HUES6 (cell line): Measurements from ENCODE around the gene MYMK.

Experiments used
- H3K27ac ChIP-seq: 2 replicates; pipeline ENCODE4 v1.7.0; 2013; ENCODE audit warnings: low read depth, mild to moderate bottlenecking, low read length, inconsistent platforms
- H3K27me3 ChIP-seq: 2 replicates; pipeline ENCODE4 v1.6.1; 2013; ENCODE audit warnings: low read length; ENCODE audit not compliant: control insufficient read depth, insufficient read depth
- H3K36me3 ChIP-seq: 2 replicates; pipeline ENCODE4 v1.6.1; 2013; ENCODE audit warnings: low read length; ENCODE audit not compliant: control insufficient read depth, insufficient read depth
- H3K4me1 ChIP-seq: 2 replicates; pipeline ENCODE4 v1.6.1; 2013; ENCODE audit warnings: low read length; ENCODE audit not compliant: control insufficient read depth, insufficient read depth
- H3K4me3 ChIP-seq: 2 replicates; pipeline ENCODE4 v1.5.1; 2013; ENCODE audit warnings: low read depth, low read length
- H3K9ac ChIP-seq: one replicate; pipeline ENCODE4 v1.6.1; 2013; ENCODE audit warnings: mild to moderate bottlenecking, low read length
- H3K9me3 ChIP-seq: 2 replicates; pipeline ENCODE4 v1.6.1; 2013; ENCODE audit warnings: low read depth, low read length; ENCODE audit not compliant: control insufficient read depth, insufficient read depth

MYMK gene

GRCh38 chr9:133494636-133495326 lies 30.0 kb downstream of the MYMK start:
- H3K9me3 ChIP-seq: no peaks in the 10 kb centered on the region
- H3K27me3 ChIP-seq: no peaks in the 10 kb centered on the region
- no peaks in the 10 kb centered on the region for H3K4me1 ChIP-seq
- H3K4me3 ChIP-seq: no peak overlapping the region
- H3K36me3 ChIP-seq: no peaks in the 10 kb centered on the region
- H3K9ac ChIP-seq: no peak overlapping the region
- H3K27ac ChIP-seq: no peak overlapping the region

- H3K9me3 ChIP-seq: no peaks in the 10 kb centered on the region
- no peaks in the 10 kb centered on the region for H3K27me3 ChIP-seq
- H3K36me3 ChIP-seq: no peaks in the 10 kb centered on the region
- no peak overlapping the region for H3K27ac ChIP-seq
- H3K9ac ChIP-seq: no peak overlapping the region
- no peaks in the 10 kb centered on the region for H3K4me1 ChIP-seq
- no peak overlapping the region for H3K4me3 ChIP-seq
These were observed 30.8 kb downstream of the MYMK start for GRCh38 chr9:133493845-133494540.

- no peak overlapping the region for H3K4me3 ChIP-seq
- H3K36me3 ChIP-seq: no peaks in the 10 kb centered on the region
- H3K4me1 ChIP-seq: no peaks in the 10 kb centered on the region
- no peaks in the 10 kb centered on the region for H3K9me3 ChIP-seq
- no peak overlapping the region for H3K27ac ChIP-seq
- no peak overlapping the region for H3K9ac ChIP-seq
- H3K27me3 ChIP-seq: no peaks in the 10 kb centered on the region
These were observed 31.3 kb downstream of the MYMK start for GRCh38 chr9:133493428-133493827.

GRCh38 chr9:133492061-133493021 lies 32.4 kb downstream of the MYMK start:
- H3K4me1 ChIP-seq: no peaks in the 10 kb centered on the region
- H3K27ac ChIP-seq: no peak overlapping the region
- H3K9me3 ChIP-seq: no peaks in the 10 kb centered on the region
- no peaks in the 10 kb centered on the region for H3K36me3 ChIP-seq
- no peak overlapping the region for H3K4me3 ChIP-seq
- no peaks in the 10 kb centered on the region for H3K27me3 ChIP-seq
- no peak overlapping the region for H3K9ac ChIP-seq

GRCh38 chr9:133491656-133491925 lies 33.2 kb downstream of the MYMK start:
- Histone ChIP-seq H3K27ac (no peak overlapping the region), H3K36me3 (no peaks in the 10 kb centered on the region), H3K9ac (no peak overlapping the region), H3K27me3 (no peaks in the 10 kb centered on the region), H3K4me1 (no peaks in the 10 kb centered on the region), H3K9me3 (no peaks in the 10 kb centered on the region), H3K4me3 (no peak overlapping the region)

GRCh38 chr9:133490865-133491655 lies 33.7 kb downstream of the MYMK start:
- H3K27ac ChIP-seq: no peak overlapping the region
- no peaks in the 10 kb centered on the region for H3K36me3 ChIP-seq
- H3K9ac ChIP-seq: no peak overlapping the region
- peaks cover 1% of the 10 kb centered on the region; the same call in 1 of the 2 replicates for H3K4me1 ChIP-seq
- H3K4me3 ChIP-seq: no peak overlapping the region
- no peaks in the 10 kb centered on the region for H3K9me3 ChIP-seq
- no peaks in the 10 kb centered on the region for H3K27me3 ChIP-seq

- H3K36me3 ChIP-seq: no peaks in the 10 kb centered on the region
- H3K4me1 ChIP-seq: peaks cover 2% of the 10 kb centered on the region; the same call in 1 of the 2 replicates
- no peak overlapping the region for H3K4me3 ChIP-seq
- no peaks in the 10 kb centered on the region for H3K9me3 ChIP-seq
- H3K27me3 ChIP-seq: no peaks in the 10 kb centered on the region
- H3K27ac ChIP-seq: no peak overlapping the region
- H3K9ac ChIP-seq: no peak overlapping the region
These were observed 34.5 kb downstream of the MYMK start for GRCh38 chr9:133490201-133490681.

- Histone ChIP-seq H3K27ac (no peak overlapping the region), H3K9ac (no peak overlapping the region), H3K4me3 (no peak overlapping the region), H3K9me3 (no peaks in the 10 kb centered on the region), H3K4me1 (peaks cover 5% of the 10 kb centered on the region), H3K27me3 (no peaks in the 10 kb centered on the region), H3K36me3 (no peaks in the 10 kb centered on the region)
These were observed 35.2 kb downstream of the MYMK start for GRCh38 chr9:133489253-133490190.

GRCh38 chr9:133488686-133489252 lies 36.0 kb downstream of the MYMK start:
- H3K36me3 ChIP-seq: no peaks in the 10 kb centered on the region
- H3K27me3 ChIP-seq: no peaks in the 10 kb centered on the region
- no peak overlapping the region for H3K4me3 ChIP-seq
- H3K4me1 ChIP-seq: peaks cover 8% of the 10 kb centered on the region
- no peak overlapping the region for H3K9ac ChIP-seq
- H3K9me3 ChIP-seq: no peaks in the 10 kb centered on the region
- no peak overlapping the region for H3K27ac ChIP-seq
